HUES48 (cell line): ENCODE measurements around the gene STK39.

ENCODE experiments used
- H3K27ac ChIP-seq: one replicate; pipeline ENCODE4 v1.7.0; 2013; ENCODE audit warnings: low read depth, low read length, inconsistent platforms
- H3K27me3 ChIP-seq: 2 replicates; pipeline ENCODE4 v1.6.1; 2013; ENCODE audit warnings: mild to moderate bottlenecking, low read length; ENCODE audit not compliant: control insufficient read depth, insufficient read depth
- H3K36me3 ChIP-seq: 2 replicates; pipeline ENCODE4 v1.6.1; 2013; ENCODE audit warnings: low read length; ENCODE audit not compliant: control insufficient read depth, insufficient read depth
- H3K4me1 ChIP-seq: 2 replicates; pipeline ENCODE4 v1.6.1; 2013; ENCODE audit warnings: mild to moderate bottlenecking, low read length; ENCODE audit not compliant: control insufficient read depth, insufficient read depth
- H3K4me3 ChIP-seq: 2 replicates; pipeline ENCODE4 v1.5.1; 2013; ENCODE audit warnings: mild to moderate bottlenecking, low read depth, low read length
- H3K9ac ChIP-seq: 2 replicates; pipeline ENCODE4 v1.6.1; 2013; ENCODE audit warnings: mild to moderate bottlenecking, low read depth, low read length, moderate library complexity
- H3K9me3 ChIP-seq: 2 replicates; pipeline ENCODE4 v1.6.1; 2013; ENCODE audit warnings: low read length; ENCODE audit not compliant: control insufficient read depth, insufficient read depth

STK39 gene

DNA sequence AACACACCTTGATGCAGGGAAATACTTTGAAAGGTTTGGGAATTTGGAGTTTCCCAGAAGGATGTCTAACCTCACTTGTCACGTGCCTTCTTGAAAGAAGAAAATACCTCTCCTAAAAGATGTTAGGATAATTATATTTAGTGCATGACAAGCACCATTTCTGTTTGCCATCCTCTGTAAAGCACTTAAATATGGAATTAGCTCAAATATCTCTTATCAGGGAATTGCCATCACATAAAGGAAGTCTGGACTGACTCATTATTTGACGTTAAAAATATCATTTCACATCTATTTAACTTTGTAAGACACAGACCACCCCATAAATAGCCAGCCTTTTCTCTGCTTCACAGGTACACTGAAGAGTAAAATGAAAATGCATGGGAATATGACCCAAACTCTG is 140.1 kb downstream of the STK39 start:
- no peak overlapping the region for H3K27ac ChIP-seq
- H3K27me3 ChIP-seq, result no peaks in the 10 kb centered on the region
- no peaks in the 10 kb centered on the region for H3K36me3 ChIP-seq
- no peak overlapping the region for H3K9ac ChIP-seq
- no peak overlapping the region for H3K4me3 ChIP-seq
- H3K4me1 ChIP-seq, result no peaks in the 10 kb centered on the region
- no peaks in the 10 kb centered on the region for H3K9me3 ChIP-seq

DNA sequence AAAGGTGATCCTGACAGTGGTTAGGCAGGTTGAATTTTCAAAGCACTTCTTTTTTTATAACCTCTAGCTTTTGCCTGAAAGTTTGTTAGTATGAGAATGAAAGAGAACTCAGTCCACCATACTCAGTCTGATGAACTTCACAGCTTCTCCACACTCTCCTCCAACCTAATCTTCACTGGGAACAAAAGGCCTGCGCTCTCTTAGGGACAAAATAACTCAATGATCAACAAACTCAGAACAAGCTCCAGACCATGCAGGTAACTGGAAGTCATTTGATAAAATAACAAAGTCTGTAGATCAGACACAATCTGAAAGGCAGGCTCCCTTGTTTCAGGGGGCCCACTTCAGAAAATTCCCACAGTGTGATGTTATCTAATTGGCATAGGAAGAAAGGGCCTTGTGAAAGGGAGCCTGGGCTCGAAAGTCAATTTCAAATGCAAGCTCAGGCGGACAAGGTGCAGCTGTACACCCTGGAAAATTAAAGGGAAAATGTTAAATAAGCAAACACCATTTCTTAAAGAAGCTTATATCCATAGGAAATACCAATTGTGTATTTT is 142.2 kb downstream of the STK39 start:
- no peak overlapping the region for H3K27ac ChIP-seq

DNA sequence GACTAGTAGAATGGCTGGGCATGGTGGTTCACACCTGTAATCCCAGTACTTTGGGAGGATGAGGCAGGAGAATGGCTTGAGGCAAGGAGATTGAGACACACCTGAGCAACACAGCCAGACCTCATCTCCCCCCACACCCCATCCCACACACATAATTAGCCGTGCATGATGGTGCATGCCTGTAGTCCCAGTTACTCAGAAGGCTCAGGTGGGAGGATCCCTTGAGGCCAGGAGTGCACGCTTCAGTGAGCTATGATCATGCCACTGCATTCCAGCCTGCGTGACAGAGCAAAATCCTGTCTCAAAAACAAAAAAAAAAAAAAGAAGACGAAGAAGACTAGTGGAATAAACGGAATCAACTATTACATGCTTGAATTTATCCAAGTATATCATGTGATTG is 150.0 kb downstream of the STK39 start:
- Histone ChIP-seq H3K9me3 (no peaks in the 10 kb centered on the region), H3K27ac (no peak overlapping the region), H3K27me3 (no peaks in the 10 kb centered on the region), H3K4me3 (no peak overlapping the region), H3K9ac (no peak overlapping the region), H3K36me3 (no peaks in the 10 kb centered on the region), H3K4me1 (no peaks in the 10 kb centered on the region)

More for the DNA sequence above, 142.2 kb downstream of the STK39 start:
- no peak overlapping the region for H3K9ac ChIP-seq
- no peaks in the 10 kb centered on the region for H3K4me1 ChIP-seq
- H3K9me3 ChIP-seq, result no peaks in the 10 kb centered on the region
- no peak overlapping the region for H3K4me3 ChIP-seq
- no peaks in the 10 kb centered on the region for H3K27me3 ChIP-seq
- no peaks in the 10 kb centered on the region for H3K36me3 ChIP-seq

DNA sequence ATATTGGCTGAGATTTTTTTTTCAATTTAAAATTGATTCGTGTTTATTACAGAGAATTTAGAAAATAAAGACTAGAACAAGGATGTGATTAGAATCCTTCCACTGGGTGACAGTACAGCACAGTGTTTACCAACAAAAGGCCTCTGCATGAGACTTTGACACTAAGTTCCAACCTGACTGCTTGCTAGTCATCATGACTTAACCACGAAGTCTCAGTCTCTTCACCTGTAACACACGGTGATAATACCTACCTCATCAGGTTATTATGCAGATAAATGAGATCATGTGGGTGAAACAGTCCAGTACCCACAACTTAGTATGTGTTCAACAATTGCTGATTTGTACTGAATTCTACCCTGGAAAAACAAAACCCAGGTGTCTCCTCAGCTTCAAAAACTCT is 151.2 kb downstream of the STK39 start:
- H3K27ac ChIP-seq, result no peak overlapping the region
- H3K36me3 ChIP-seq, result no peaks in the 10 kb centered on the region
- H3K4me3 ChIP-seq, result no peak overlapping the region
- H3K4me1 ChIP-seq, result no peaks in the 10 kb centered on the region
- H3K27me3 ChIP-seq, result no peaks in the 10 kb centered on the region
- no peak overlapping the region for H3K9ac ChIP-seq
- no peaks in the 10 kb centered on the region for H3K9me3 ChIP-seq

DNA sequence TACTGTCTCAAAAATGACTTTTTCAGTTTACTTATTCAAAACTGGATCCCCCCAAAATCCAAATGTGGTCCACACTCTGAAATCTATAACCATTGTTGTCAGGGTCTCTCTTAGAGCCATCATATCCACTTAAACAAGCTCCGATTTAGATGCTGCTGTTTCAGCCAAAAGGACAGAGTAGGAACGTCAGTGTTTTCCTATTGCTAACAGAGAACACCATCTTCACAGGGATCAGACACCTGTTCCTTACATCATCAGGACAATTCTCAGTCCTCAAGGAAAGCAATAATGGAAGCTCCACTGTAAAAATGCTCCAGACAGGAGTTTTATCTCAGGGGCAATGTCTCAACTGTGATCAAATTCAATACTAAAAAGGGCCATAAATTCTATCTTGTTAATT is 155.4 kb downstream of the STK39 start:
- no peak overlapping the region for H3K4me3 ChIP-seq
- H3K27ac ChIP-seq, result no peak overlapping the region
- H3K36me3 ChIP-seq, result no peaks in the 10 kb centered on the region
- H3K9ac ChIP-seq, result no peak overlapping the region
- no peaks in the 10 kb centered on the region for H3K27me3 ChIP-seq
- H3K9me3 ChIP-seq, result no peaks in the 10 kb centered on the region
- no peaks in the 10 kb centered on the region for H3K4me1 ChIP-seq

DNA sequence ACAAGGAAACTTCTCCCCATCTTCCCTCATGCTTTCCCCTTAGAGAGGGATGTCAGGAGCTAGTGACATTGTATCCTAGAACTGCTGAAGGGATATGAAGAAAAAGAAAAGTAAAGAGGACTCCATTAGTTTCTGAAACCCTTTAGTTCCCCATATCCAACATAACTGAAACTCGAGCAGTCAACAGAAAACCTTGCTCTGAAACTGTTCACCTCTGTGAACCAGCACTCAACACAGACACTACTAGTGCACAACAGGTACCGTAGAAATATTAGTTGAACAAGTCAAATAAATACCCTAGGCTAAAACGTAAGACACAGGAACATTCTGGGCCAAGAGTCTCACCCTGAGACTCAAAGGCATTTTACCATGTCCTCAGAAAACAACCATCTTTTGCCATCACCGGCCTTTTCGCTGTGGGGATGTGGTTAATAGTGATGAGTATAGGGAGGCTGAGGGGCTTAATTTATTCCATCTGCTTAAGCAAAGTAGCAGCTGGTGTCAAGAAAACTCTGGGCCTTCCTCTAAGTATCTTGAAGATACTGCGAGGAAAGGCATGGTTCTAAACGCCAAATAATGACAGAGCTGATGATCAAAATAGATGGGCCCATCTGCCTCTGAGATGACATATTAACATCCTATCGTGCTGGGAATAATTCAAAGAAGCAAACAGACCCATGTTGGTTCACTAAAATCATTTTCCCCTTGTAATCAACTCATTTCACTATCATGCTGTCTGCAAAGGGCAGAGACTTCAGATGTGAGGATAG is 156.8 kb downstream of the STK39 start:
- H3K4me1 ChIP-seq, result no peaks in the 10 kb centered on the region

DNA sequence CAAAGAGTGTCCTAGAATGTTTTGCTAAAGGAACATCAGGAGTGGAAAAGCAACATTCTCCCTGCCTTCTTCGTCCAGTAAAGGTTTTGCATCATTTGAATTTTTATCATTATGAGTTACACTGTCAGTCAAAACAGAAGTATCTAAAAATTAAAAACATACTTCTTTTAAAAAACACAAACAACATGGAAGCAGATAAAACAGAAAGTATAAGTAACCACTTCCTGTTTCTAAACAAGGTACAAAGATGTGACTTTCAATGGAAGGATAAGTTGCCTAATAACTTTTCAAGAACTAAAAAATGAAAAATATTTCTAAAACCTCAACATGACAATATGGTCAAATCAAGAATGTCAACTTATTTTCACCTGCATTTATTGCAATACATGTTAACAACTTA is 158.2 kb downstream of the STK39 start:
- Histone ChIP-seq H3K4me3 (no peak overlapping the region), H3K27ac (no peak overlapping the region), H3K9me3 (no peaks in the 10 kb centered on the region), H3K4me1 (peaks cover 4% of the 10 kb centered on the region; the same call in 1 of the 2 replicates), H3K36me3 (no peaks in the 10 kb centered on the region), H3K9ac (no peak overlapping the region), H3K27me3 (no peaks in the 10 kb centered on the region)

More for the DNA sequence above, 156.8 kb downstream of the STK39 start:
- Histone ChIP-seq H3K36me3 (no peaks in the 10 kb centered on the region), H3K9ac (no peak overlapping the region), H3K9me3 (no peaks in the 10 kb centered on the region), H3K4me3 (no peak overlapping the region), H3K27me3 (no peaks in the 10 kb centered on the region), H3K27ac (no peak overlapping the region)

DNA sequence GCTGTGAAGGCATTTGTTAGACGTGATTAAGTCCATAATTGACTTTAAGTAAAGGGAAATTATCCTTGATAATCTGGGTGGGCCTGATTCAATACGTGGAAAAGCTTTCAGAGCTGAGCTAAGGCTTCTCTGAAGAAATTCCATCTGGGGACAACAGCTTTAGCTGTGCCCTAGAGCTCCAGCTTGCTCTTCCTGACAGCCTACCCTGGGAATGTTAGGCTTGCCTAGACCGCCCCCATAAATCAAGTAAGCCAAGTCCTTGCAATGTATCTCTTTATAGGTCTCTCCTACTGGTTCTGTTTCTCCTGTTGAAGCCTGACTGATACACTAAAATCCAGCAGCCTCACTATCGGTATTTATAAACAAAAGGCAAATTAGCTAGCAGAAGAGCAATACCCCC is 160.0 kb downstream of the STK39 start:
- peaks cover 7% of the 10 kb centered on the region; the same call in 1 of the 2 replicates for H3K4me1 ChIP-seq
- no peaks in the 10 kb centered on the region for H3K9me3 ChIP-seq
- H3K27me3 ChIP-seq, result no peaks in the 10 kb centered on the region
- no peak overlapping the region for H3K4me3 ChIP-seq
- no peaks in the 10 kb centered on the region for H3K36me3 ChIP-seq
- H3K9ac ChIP-seq, result no peak overlapping the region
- H3K27ac ChIP-seq, result no peak overlapping the region

DNA sequence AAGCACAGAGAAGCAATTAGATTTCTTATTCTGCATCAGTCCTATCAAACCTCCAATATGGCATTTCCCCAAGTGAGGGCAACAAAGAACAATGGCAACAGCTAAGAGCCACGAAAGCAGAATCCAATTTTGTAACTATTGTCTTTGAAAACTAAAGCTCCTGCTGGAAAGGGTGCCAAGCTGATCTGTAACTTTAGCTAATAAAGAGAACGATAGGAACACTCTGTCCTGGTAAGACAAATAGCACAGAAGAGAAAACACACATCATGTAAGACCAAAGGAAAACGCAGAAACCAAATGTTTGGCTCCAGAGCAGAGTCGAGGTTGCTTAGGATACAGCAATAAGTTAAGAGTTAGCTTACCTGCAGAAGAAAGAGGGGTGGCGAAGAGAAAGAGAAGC is 160.5 kb downstream of the STK39 start:
- Histone ChIP-seq H3K27me3 (no peaks in the 10 kb centered on the region), H3K4me1 (peaks cover 7% of the 10 kb centered on the region; the same call in 1 of the 2 replicates), H3K9me3 (no peaks in the 10 kb centered on the region), H3K4me3 (no peak overlapping the region), H3K36me3 (no peaks in the 10 kb centered on the region), H3K9ac (no peak overlapping the region), H3K27ac (no peak overlapping the region)

DNA sequence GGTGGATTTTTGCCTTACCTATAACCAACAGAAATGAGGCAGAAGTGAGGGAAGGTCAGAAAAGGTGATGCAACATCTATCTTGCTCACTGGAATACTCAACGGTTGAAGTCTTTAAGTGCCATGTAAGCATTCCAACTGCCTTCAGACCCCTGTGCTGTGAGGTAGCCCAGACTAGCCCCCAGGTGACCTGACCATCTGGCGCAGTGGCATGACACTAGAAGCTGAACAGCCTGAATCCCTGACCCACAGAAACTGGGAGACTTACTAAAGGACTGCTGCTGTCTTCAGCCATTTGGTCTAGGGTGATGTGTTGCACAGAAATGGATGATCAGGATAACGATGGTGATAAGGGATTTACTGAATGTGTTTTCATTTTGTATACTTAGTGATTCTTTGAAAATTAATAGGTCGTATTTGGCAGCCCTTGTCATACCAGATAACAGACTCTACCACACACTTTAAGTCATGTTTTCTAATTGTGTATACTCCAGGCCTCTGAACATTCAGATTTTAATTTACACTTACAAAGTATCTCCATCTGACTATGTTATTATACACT is 161.5 kb downstream of the STK39 start:
- no peaks in the 10 kb centered on the region for H3K9me3 ChIP-seq
- H3K36me3 ChIP-seq, result no peaks in the 10 kb centered on the region
- peaks cover 7% of the 10 kb centered on the region; the same call in 1 of the 2 replicates for H3K4me1 ChIP-seq
- H3K27me3 ChIP-seq, result no peaks in the 10 kb centered on the region
- H3K4me3 ChIP-seq, result no peak overlapping the region
- no peak overlapping the region for H3K9ac ChIP-seq
- H3K27ac ChIP-seq, result no peak overlapping the region

DNA sequence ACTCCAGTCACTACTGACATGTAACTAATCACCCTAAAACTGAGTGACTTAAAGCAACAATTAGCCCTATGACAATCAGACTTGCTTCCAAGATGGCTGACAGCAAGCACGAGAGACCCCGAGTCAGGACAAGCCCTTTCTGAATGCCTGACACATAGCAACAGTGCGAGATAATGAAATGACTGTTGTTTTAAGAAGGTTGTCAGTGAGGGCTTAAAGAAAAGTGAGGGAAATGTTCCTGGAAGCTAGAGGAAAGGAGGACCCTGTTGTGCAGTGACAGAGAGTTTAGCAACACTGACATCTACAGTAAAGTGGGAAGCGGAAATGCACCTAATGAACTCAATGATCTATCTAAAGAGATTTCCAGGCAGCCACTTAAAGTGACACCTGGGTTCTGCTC is 163.1 kb downstream of the STK39 start:
- H3K4me3 ChIP-seq, result no peak overlapping the region
- H3K9ac ChIP-seq, result no peak overlapping the region
- H3K4me1 ChIP-seq, result peaks cover 7% of the 10 kb centered on the region; the same call in 1 of the 2 replicates
- no peaks in the 10 kb centered on the region for H3K9me3 ChIP-seq
- H3K36me3 ChIP-seq, result no peaks in the 10 kb centered on the region
- H3K27me3 ChIP-seq, result no peaks in the 10 kb centered on the region
- no peak overlapping the region for H3K27ac ChIP-seq
